ENCODE results near the gene GPATCH2.

GRCh38 chr1:217562229-217562878 is 68.5 kb downstream of the GPATCH2 start:
- TF ChIP-seq, protein P1, sequence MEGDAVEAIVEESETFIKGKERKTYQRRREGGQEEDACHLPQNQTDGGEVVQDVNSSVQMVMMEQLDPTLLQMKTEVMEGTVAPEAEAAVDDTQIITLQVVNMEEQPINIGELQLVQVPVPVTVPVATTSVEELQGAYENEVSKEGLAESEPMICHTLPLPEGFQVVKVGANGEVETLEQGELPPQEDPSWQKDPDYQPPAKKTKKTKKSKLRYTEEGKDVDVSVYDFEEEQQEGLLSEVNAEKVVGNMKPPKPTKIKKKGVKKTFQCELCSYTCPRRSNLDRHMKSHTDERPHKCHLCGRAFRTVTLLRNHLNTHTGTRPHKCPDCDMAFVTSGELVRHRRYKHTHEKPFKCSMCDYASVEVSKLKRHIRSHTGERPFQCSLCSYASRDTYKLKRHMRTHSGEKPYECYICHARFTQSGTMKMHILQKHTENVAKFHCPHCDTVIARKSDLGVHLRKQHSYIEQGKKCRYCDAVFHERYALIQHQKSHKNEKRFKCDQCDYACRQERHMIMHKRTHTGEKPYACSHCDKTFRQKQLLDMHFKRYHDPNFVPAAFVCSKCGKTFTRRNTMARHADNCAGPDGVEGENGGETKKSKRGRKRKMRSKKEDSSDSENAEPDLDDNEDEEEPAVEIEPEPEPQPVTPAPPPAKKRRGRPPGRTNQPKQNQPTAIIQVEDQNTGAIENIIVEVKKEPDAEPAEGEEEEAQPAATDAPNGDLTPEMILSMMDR (IDR thresholded peaks at IDR 0.05): no peak
- TF ChIP-seq POLR2A (IDR thresholded peaks at IDR 0.05): no peak

Data from esophagus squamous epithelium (tissue), 4 donors.